Trophoblast cell (in vitro differentiated cells and primary cell): ENCODE data around the gene GMPPA.

Source experiments
- DNase-seq, 2 donors: peaks; one replicate each; pipeline ENCODE4 v3.0.0-alpha.2; 2016
- H2AFZ ChIP-seq: 2 replicates; pipeline ENCODE4 v1.6.1; 2013; ENCODE audit warnings: low read length, moderate library complexity, mild to moderate bottlenecking; ENCODE audit not compliant: insufficient read depth, poor library complexity
- H2AK5ac ChIP-seq: 2 replicates; pipeline ENCODE4 v1.6.1; 2013; ENCODE audit warnings: mild to moderate bottlenecking, low read length
- H2BK120ac ChIP-seq: 2 replicates; pipeline ENCODE4 v1.6.1; 2013; ENCODE audit warnings: low read length, mild to moderate bottlenecking, moderate library complexity; ENCODE audit not compliant: insufficient read depth, poor library complexity
- H2BK12ac ChIP-seq: 2 replicates; pipeline ENCODE4 v1.6.1; 2013; ENCODE audit warnings: mild to moderate bottlenecking, low read length, moderate library complexity
- H2BK5ac ChIP-seq: 2 replicates; pipeline ENCODE4 v1.6.1; 2013; ENCODE audit warnings: low read length, low read depth, moderate library complexity, mild to moderate bottlenecking; ENCODE audit not compliant: poor library complexity
- H3K14ac ChIP-seq: 2 replicates; pipeline ENCODE4 v1.6.1; 2013; ENCODE audit warnings: mild to moderate bottlenecking, low read length
- H3K18ac ChIP-seq: 2 replicates; pipeline ENCODE4 v1.6.1; 2013; ENCODE audit warnings: mild to moderate bottlenecking, low read length
- H3K23ac ChIP-seq: 2 replicates; pipeline ENCODE4 v1.6.1; 2013; ENCODE audit warnings: low read length
- H3K27ac ChIP-seq: 2 replicates; pipeline ENCODE4 v1.5.1; 2013; ENCODE audit warnings: low read depth, mild to moderate bottlenecking, inconsistent platforms, low read length, moderate library complexity
- H3K27me3 ChIP-seq: 2 replicates; pipeline ENCODE4 v1.6.1; 2013; ENCODE audit warnings: inconsistent platforms, mild to moderate bottlenecking, low read length, moderate library complexity; ENCODE audit not compliant: insufficient read depth
- H3K36me3 ChIP-seq, 2 experiments: 1 replicate in 1 of 2; 2 replicates in 1 of 2; pipeline ENCODE4 v1.6.1; 2013; ENCODE audit warnings: low read length in 2 of 2, mild to moderate bottlenecking in 2 of 2, moderate library complexity in 1 of 2; ENCODE audit not compliant: insufficient read depth in 2 of 2, control insufficient read depth in 1 of 2
- H3K4ac ChIP-seq: 2 replicates; pipeline ENCODE4 v1.6.1; 2013; ENCODE audit warnings: low read depth, mild to moderate bottlenecking, low read length, moderate library complexity
- H3K4me1 ChIP-seq, 2 experiments: 1 replicate in 1 of 2; 2 replicates in 1 of 2; pipeline ENCODE4 v1.6.1; 2013; ENCODE audit warnings: low read length in 2 of 2, mild to moderate bottlenecking in 2 of 2, moderate library complexity in 1 of 2; ENCODE audit not compliant: insufficient read depth in 2 of 2, control insufficient read depth in 1 of 2
- H3K4me2 ChIP-seq: 2 replicates; pipeline ENCODE4 v1.6.1; 2013; ENCODE audit warnings: inconsistent platforms, mild to moderate bottlenecking, low read length, moderate library complexity
- H3K4me3 ChIP-seq: 2 replicates; pipeline ENCODE4 v1.5.1; 2013; ENCODE audit warnings: mild to moderate bottlenecking, low read depth, low read length, inconsistent platforms
- H3K79me1 ChIP-seq: one replicate; pipeline ENCODE4 v1.6.1; 2013; ENCODE audit warnings: low read length
- H3K79me2 ChIP-seq: 2 replicates; pipeline ENCODE4 v1.6.1; 2013; ENCODE audit warnings: low read length, mild to moderate bottlenecking; ENCODE audit not compliant: control insufficient read depth, insufficient read depth, poor library complexity
- H3K9ac ChIP-seq: 2 replicates; pipeline ENCODE4 v1.6.1; 2013; ENCODE audit warnings: mild to moderate bottlenecking, low read length
- H3K9me3 ChIP-seq: 2 replicates; pipeline ENCODE4 v1.6.1; 2013; ENCODE audit warnings: low read depth, mild to moderate bottlenecking, control low read depth, inconsistent platforms, low read length; ENCODE audit not compliant: insufficient read depth
- H4K12ac ChIP-seq: 2 replicates; pipeline ENCODE4 v1.6.1; 2013; ENCODE audit warnings: low read depth, mild to moderate bottlenecking, low read length, moderate library complexity
- H4K8ac ChIP-seq: 2 replicates; pipeline ENCODE4 v1.6.1; 2013; ENCODE audit warnings: low read depth, mild to moderate bottlenecking, low read length, moderate library complexity
- H4K91ac ChIP-seq: one replicate; pipeline ENCODE4 v1.6.1; 2013; ENCODE audit warnings: low read depth, mild to moderate bottlenecking, low read length, moderate library complexity
- WGBS: extraction: QIAGEN DNeasy Blood & Tissue Kit; methylation state at CpG from one replicate; pipeline ENCODE4 v1.1.7; 2013; ENCODE audit warnings: missing lambda C conversion rate; ENCODE audit not compliant: insufficient read length, insufficient coverage; ENCODE audit errors: extremely low coverage; 5-methylcytosine and 5-hydroxymethylcytosine counted together

Gene GMPPA

GRCh38 chr2:219462349-219462748, 36.3 kb upstream of the GMPPA start:
- Histone ChIP-seq H3K36me3 (peaks cover 5 to 12% of the 10 kb centered on the region in 2 experiments), H3K18ac (no peak overlapping the region), H3K27me3 (no peaks in the 10 kb centered on the region), H4K8ac (no peak overlapping the region), H3K4me2 (no peak overlapping the region), H2BK120ac (no peak overlapping the region), H3K27ac (no peak overlapping the region), H3K4ac (no peak overlapping the region), H4K91ac (no peak overlapping the region), H3K14ac (no peak overlapping the region), H3K4me3 (no peak overlapping the region), H3K9ac (no peak overlapping the region), H3K23ac (no peak overlapping the region), H2AK5ac (no peak overlapping the region), H2BK5ac (no peak overlapping the region), H3K9me3 (peaks cover 3% of the 10 kb centered on the region), H3K4me1 (peaks cover 26 to 31% of the 10 kb centered on the region in 2 experiments), H2BK12ac (no peak overlapping the region), H3K79me2 (no peaks in the 10 kb centered on the region), H2AFZ (no peak overlapping the region), H3K79me1 (peaks cover 19% of the 10 kb centered on the region), H4K12ac (no peak overlapping the region)
- WGBS, result no CpG with 5 or more reads among the region's 9 CpGs
- no peak for DNase-seq

GRCh38 chr2:219464286-219465032, 34.2 kb upstream of the GMPPA start:
- peaks cover 23 to 28% of the 10 kb centered on the region in 2 experiments for H3K4me1 ChIP-seq
- no peak overlapping the region for H3K18ac ChIP-seq
- no peak overlapping the region for H3K4me3 ChIP-seq
- H3K27ac ChIP-seq, result no peak overlapping the region
- H3K9me3 ChIP-seq, result peaks cover 3% of the 10 kb centered on the region
- no peak overlapping the region for H4K8ac ChIP-seq
- no peak overlapping the region for H3K9ac ChIP-seq
- H3K27me3 ChIP-seq, result no peaks in the 10 kb centered on the region
- H2BK120ac ChIP-seq, result no peak overlapping the region
- H4K12ac ChIP-seq, result no peak overlapping the region
- no peaks in the 10 kb centered on the region for H3K79me2 ChIP-seq
- no peak overlapping the region for H2BK12ac ChIP-seq
- WGBS, result no CpG with 5 or more reads among the region's 21 CpGs
- DNase-seq, result peak in 1 of 2 donors; percentile 18
- no peak overlapping the region for H2BK5ac ChIP-seq
- no peak overlapping the region for H3K14ac ChIP-seq
- no peak overlapping the region for H3K4ac ChIP-seq
- H3K36me3 ChIP-seq, result peaks cover 5 to 12% of the 10 kb centered on the region in 2 experiments
- peaks cover 19% of the 10 kb centered on the region for H3K79me1 ChIP-seq
- no peak overlapping the region for H3K4me2 ChIP-seq
- no peak overlapping the region for H3K23ac ChIP-seq
- H2AFZ ChIP-seq, result no peak overlapping the region
- H2AK5ac ChIP-seq, result no peak overlapping the region
- H4K91ac ChIP-seq, result no peak overlapping the region

DNA sequence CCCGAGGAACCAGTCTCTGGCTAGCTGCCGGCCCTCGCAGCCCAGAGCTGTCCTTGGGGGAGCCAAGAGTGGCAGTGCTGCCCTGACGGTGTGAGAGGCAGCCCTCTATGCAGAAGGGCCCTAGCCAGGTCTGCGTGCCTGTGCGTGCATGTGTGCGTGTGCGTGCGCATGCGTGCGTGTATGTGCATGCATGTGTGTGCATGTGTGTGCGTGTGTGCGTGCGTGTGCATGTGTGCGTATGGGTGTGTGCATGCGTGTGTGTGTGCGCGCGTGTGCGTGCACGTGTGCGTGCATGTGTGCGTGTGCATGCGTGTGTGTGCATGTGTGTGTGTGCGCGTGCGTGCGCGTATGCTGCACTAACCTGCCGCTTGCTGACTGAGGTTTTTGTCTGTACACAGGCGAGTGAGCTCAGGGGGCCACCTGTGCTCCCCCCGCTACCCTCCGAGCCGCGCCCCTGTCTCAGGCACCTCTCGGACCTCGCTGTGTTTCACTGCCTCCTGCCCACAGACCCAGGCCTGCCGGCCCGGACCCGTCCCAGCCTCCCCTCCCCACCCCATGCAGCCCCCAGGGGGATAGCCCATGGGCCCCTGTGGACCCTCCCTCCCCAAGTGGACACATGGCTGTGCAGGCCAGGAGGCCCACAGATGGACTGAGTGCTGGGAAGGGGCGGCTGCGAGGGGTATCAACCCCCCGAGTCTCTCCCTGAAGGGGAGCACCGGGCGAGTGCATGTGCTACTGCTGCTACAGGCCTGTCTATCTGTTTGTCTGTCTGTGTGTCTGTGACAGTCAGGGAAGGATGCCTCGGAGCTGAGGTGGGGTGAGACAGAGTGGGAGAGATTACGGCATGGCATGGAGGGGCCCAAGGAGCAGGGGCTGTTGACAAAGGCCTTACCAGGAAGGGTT, 32.8 kb upstream of the GMPPA start:
- Histone ChIP-seq H3K4ac (no peak overlapping the region), H4K91ac (no peak overlapping the region), H3K23ac (no peak overlapping the region), H3K79me1 (peaks cover 8% of the 10 kb centered on the region), H2BK12ac (no peak overlapping the region), H3K27ac (no peak overlapping the region), H4K12ac (no peak overlapping the region), H3K9me3 (peaks cover 3% of the 10 kb centered on the region), H3K4me2 (no peak overlapping the region), H3K9ac (no peak overlapping the region), H3K27me3 (no peaks in the 10 kb centered on the region), H4K8ac (no peak overlapping the region), H3K36me3 (peaks cover 5 to 12% of the 10 kb centered on the region in 2 experiments), H3K18ac (no peak overlapping the region), H3K14ac (no peak overlapping the region), H2AFZ (no peak overlapping the region), H3K4me3 (no peak overlapping the region), H3K79me2 (no peaks in the 10 kb centered on the region), H2BK5ac (no peak overlapping the region), H2AK5ac (no peak overlapping the region), H2BK120ac (no peak overlapping the region), H3K4me1 (peaks cover 11 to 15% of the 10 kb centered on the region in 2 experiments)
- no CpG with 5 or more reads among the region's 47 CpGs for WGBS
- no peak for DNase-seq

DNA sequence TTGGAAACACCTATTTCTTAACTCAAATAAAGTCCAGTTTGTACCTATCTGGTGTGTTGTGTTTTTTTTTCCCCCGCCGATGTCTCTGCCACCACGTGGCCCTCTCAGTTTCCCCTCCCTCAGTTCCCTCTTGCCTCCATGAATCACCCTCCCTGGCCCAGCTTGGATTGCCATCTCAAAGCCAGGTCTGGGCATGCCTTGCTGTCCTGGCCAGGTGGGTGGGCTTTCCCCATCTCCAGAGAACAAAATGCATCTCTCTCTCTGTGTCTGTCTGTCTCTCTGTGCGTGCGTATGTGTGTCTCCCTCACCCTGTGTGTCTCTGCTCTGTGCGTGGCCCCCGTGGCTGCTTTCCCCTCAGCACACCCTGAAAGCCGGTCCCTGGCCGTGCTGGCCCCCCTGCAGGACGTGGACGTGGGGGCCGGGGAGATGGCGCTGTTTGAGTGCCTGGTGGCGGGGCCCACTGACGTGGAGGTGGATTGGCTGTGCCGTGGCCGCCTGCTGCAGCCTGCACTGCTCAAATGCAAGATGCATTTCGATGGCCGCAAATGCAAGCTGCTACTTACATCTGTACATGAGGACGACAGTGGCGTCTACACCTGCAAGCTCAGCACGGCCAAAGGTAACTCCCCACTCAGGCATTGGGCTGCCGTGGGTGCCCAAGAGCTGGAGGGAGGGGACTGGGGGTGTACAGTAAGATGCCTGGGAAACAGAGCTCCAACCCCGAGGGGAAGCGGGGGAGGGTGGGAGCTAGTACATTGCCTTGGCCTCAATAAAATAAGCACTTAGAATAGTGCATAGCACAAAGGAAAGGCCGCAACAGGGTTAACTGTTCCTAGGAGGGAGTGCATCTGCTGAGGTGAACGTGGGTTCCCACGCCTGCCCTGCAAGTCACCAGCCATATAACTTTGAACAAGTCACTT, 31.6 kb upstream of the GMPPA start:
- Histone ChIP-seq H2BK12ac (no peak overlapping the region), H3K4me3 (no peak overlapping the region), H3K4ac (no peak overlapping the region), H3K36me3 (peaks cover 2 to 12% of the 10 kb centered on the region in 2 experiments), H2AFZ (no peak overlapping the region), H4K12ac (no peak overlapping the region), H3K23ac (no peak overlapping the region), H4K91ac (no peak overlapping the region), H3K9ac (no peak overlapping the region), H3K79me2 (no peaks in the 10 kb centered on the region), H2AK5ac (no peak overlapping the region), H3K9me3 (peaks cover 3% of the 10 kb centered on the region), H3K4me1 (peaks cover 4 to 5% of the 10 kb centered on the region in 2 experiments), H4K8ac (no peak overlapping the region), H3K14ac (no peak overlapping the region), H3K79me1 (no peaks in the 10 kb centered on the region), H3K4me2 (no peak overlapping the region), H2BK5ac (no peak overlapping the region), H3K18ac (no peak overlapping the region), H3K27me3 (no peaks in the 10 kb centered on the region), H2BK120ac (no peak overlapping the region), H3K27ac (no peak overlapping the region)
- no peak for DNase-seq
- no CpG with 5 or more reads among the region's 28 CpGs for WGBS
